GM12873 (cell line): ENCODE data around the gene NFATC2.

Source experiments
- CTCF ChIP-seq: IDR thresholded peaks from 2 replicates; pipeline ENCODE4 v1.5.1; 2012; ENCODE audit warnings: low read depth, mild to moderate bottlenecking, moderate library complexity, low read length, control low read depth; ENCODE audit not compliant: insufficient read depth; ENCODE audit errors: missing control alignments

Gene NFATC2

GRCh38 chr20:51529081-51529681, 13.3 kb downstream of the NFATC2 start:
- TF ChIP-seq CTCF, result no peak

- TF ChIP-seq CTCF, result no peak
Measured at GRCh38 chr20:51528263-51529027, 14.1 kb downstream of the NFATC2 start.

- TF ChIP-seq CTCF, result no peak
Measured at GRCh38 chr20:51526754-51527153, 15.8 kb downstream of the NFATC2 start.

- no peak for TF ChIP-seq CTCF
Measured at GRCh38 chr20:51526106-51526470, 16.4 kb downstream of the NFATC2 start.

GRCh38 chr20:51525241-51526105, 17.0 kb downstream of the NFATC2 start:
- TF ChIP-seq CTCF, result no peak

GRCh38 chr20:51523276-51524013, 19.1 kb downstream of the NFATC2 start:
- no peak for TF ChIP-seq CTCF
